ENCODE measurements around the gene CCDC179. TPM values are rescaled to one million over a fixed set of nuclear protein-coding genes. Genes with fewer than 3 reads are reported as not detected.

The CCDC179 gene
- not detected for polyA plus RNA-seq

- Mint-ChIP-seq H3K9me3 (peaks cover 0 to 2% (median 0%) of the 10 kb centered on the region in 6 donors), H3K27me3 (ENCODE audit: low read depth in 3 of 3) (peaks cover 0 to 1% (median 0%) of the 10 kb centered on the region in 3 donors), H3K4me3 (no peak within 1 kb of the TSS), H3K36me3 (peaks cover 0 to 4% (median 0%) of the 10 kb centered on the region in 3 donors), H3K27ac (no peak within 1 kb of the TSS), H3K4me1 (no peaks in the 10 kb centered on the region)
- no peak for DNase-seq
Measured at GRCh38 chr11:22860241-22860640, at the start of gene CCDC179. Gene CCDC179, minus strand, starts transcription at chr11:22860474. Its CDS starts 53 bp downstream, at chr11:22860421.

- H3K9me3 Mint-ChIP-seq = peaks cover 1 to 7% (median 4%) of the 10 kb centered on the region in 6 donors
- no peak for DNase-seq
- H3K4me3 Mint-ChIP-seq = no peak overlapping the region
Measured at GRCh38 chr11:22903782-22904181, 43.5 kb upstream of the CCDC179 start.

GRCh38 chr11:22901603-22902002 lies 41.3 kb upstream of the CCDC179 start:
- H3K4me1 Mint-ChIP-seq = no peaks in the 10 kb centered on the region
- no peak overlapping the region for H3K27ac Mint-ChIP-seq
- H3K4me3 Mint-ChIP-seq = no peak overlapping the region
- no peak for DNase-seq
- peaks cover 0 to 4% (median 2%) of the 10 kb centered on the region in 6 donors for H3K9me3 Mint-ChIP-seq
- no peaks in the 10 kb centered on the region for H3K36me3 Mint-ChIP-seq
- H3K27me3 Mint-ChIP-seq (ENCODE audit: low read depth in 3 of 3) = peaks cover 0 to 1% (median 0%) of the 10 kb centered on the region in 3 donors

More at GRCh38 chr11:22903782-22904181, 43.5 kb upstream of the CCDC179 start:
- no peak overlapping the region for H3K27ac Mint-ChIP-seq
- H3K27me3 Mint-ChIP-seq (ENCODE audit: low read depth in 3 of 3) = peaks cover 0 to 1% (median 0%) of the 10 kb centered on the region in 3 donors
- no peaks in the 10 kb centered on the region for H3K4me1 Mint-ChIP-seq
- no peaks in the 10 kb centered on the region for H3K36me3 Mint-ChIP-seq

GRCh38 chr11:22900764-22901486 lies 40.7 kb upstream of the CCDC179 start:
- Mint-ChIP-seq H3K9me3 (peaks cover 0 to 4% (median 0%) of the 10 kb centered on the region in 6 donors), H3K4me1 (no peaks in the 10 kb centered on the region), H3K27ac (no peak overlapping the region), H3K36me3 (no peaks in the 10 kb centered on the region), H3K4me3 (no peak overlapping the region), H3K27me3 (ENCODE audit: low read depth in 3 of 3) (peaks cover 0 to 1% (median 0%) of the 10 kb centered on the region in 3 donors)
- DNase-seq = no peak

- Mint-ChIP-seq H3K36me3 (no peaks in the 10 kb centered on the region), H3K9me3 (peaks cover 0 to 3% (median 0%) of the 10 kb centered on the region in 6 donors), H3K4me1 (no peaks in the 10 kb centered on the region), H3K27ac (no peak overlapping the region), H3K4me3 (no peak overlapping the region), H3K27me3 (ENCODE audit: low read depth in 3 of 3) (peaks cover 0 to 2% (median 0%) of the 10 kb centered on the region in 3 donors)
- DNase-seq = no peak
Measured at GRCh38 chr11:22898036-22898435, 37.8 kb upstream of the CCDC179 start.

- Mint-ChIP-seq H3K9me3 (peaks cover 0 to 3% (median 0%) of the 10 kb centered on the region in 6 donors), H3K27me3 (ENCODE audit: low read depth in 3 of 3) (peaks cover 0 to 2% (median 0%) of the 10 kb centered on the region in 3 donors), H3K4me1 (no peaks in the 10 kb centered on the region), H3K27ac (no peak overlapping the region), H3K4me3 (no peak overlapping the region), H3K36me3 (no peaks in the 10 kb centered on the region)
- DNase-seq = no peak
Measured at GRCh38 chr11:22890227-22890626, 30.0 kb upstream of the CCDC179 start.

GRCh38 chr11:22884217-22884616 lies 23.9 kb upstream of the CCDC179 start:
- no peaks in the 10 kb centered on the region for H3K4me1 Mint-ChIP-seq
- no peak overlapping the region for H3K4me3 Mint-ChIP-seq
- no peaks in the 10 kb centered on the region for H3K27me3 Mint-ChIP-seq (ENCODE audit: low read depth in 3 of 3)
- no peak overlapping the region for H3K27ac Mint-ChIP-seq
- H3K9me3 Mint-ChIP-seq = no peaks in the 10 kb centered on the region
- no peaks in the 10 kb centered on the region for H3K36me3 Mint-ChIP-seq
- no peak for DNase-seq

- Mint-ChIP-seq H3K27ac (no peak overlapping the region), H3K9me3 (no peaks in the 10 kb centered on the region)
- no peak for DNase-seq
Measured at GRCh38 chr11:22879630-22880029, 19.4 kb upstream of the CCDC179 start.

GRCh38 chr11:22878604-22879003 lies 18.3 kb upstream of the CCDC179 start:
- H3K27ac Mint-ChIP-seq = no peak overlapping the region

More at GRCh38 chr11:22879630-22880029, 19.4 kb upstream of the CCDC179 start:
- Mint-ChIP-seq H3K4me1 (no peaks in the 10 kb centered on the region), H3K27me3 (ENCODE audit: low read depth in 3 of 3) (no peaks in the 10 kb centered on the region), H3K36me3 (no peaks in the 10 kb centered on the region), H3K4me3 (no peak overlapping the region)

GRCh38 chr11:22878039-22878438 lies 17.8 kb upstream of the CCDC179 start:
- Mint-ChIP-seq H3K27ac (no peak overlapping the region), H3K9me3 (peaks cover 0 to 2% (median 0%) of the 10 kb centered on the region in 6 donors), H3K27me3 (ENCODE audit: low read depth in 3 of 3) (no peaks in the 10 kb centered on the region), H3K36me3 (no peaks in the 10 kb centered on the region), H3K4me1 (no peaks in the 10 kb centered on the region), H3K4me3 (no peak overlapping the region)
- no peak for DNase-seq

More at GRCh38 chr11:22878604-22879003, 18.3 kb upstream of the CCDC179 start:
- no peaks in the 10 kb centered on the region for H3K36me3 Mint-ChIP-seq
- H3K4me1 Mint-ChIP-seq = no peaks in the 10 kb centered on the region
- H3K27me3 Mint-ChIP-seq (ENCODE audit: low read depth in 3 of 3) = no peaks in the 10 kb centered on the region
- no peak overlapping the region for H3K4me3 Mint-ChIP-seq
- peaks cover 0 to 2% (median 0%) of the 10 kb centered on the region in 6 donors for H3K9me3 Mint-ChIP-seq
- no peak for DNase-seq

- H3K4me1 Mint-ChIP-seq = no peaks in the 10 kb centered on the region
- no peaks in the 10 kb centered on the region for H3K36me3 Mint-ChIP-seq
- no peak overlapping the region for H3K27ac Mint-ChIP-seq
- H3K9me3 Mint-ChIP-seq = peaks cover 0 to 2% (median 0%) of the 10 kb centered on the region in 6 donors
- no peak overlapping the region for H3K4me3 Mint-ChIP-seq
- peaks cover 0 to under 1% (median 0%) of the 10 kb centered on the region in 3 donors for H3K27me3 Mint-ChIP-seq (ENCODE audit: low read depth in 3 of 3)
- peak; percentile 51 to 64 (median 62) for DNase-seq
Measured at GRCh38 chr11:22875869-22876473, 15.7 kb upstream of the CCDC179 start.

- peaks cover 0 to 3% (median 0%) of the 10 kb centered on the region in 3 donors for H3K27me3 Mint-ChIP-seq (ENCODE audit: low read depth in 3 of 3)
- no peak overlapping the region for H3K27ac Mint-ChIP-seq
- DNase-seq = no peak
- H3K4me1 Mint-ChIP-seq = no peaks in the 10 kb centered on the region
- H3K4me3 Mint-ChIP-seq = no peak overlapping the region
- peaks cover 0 to 2% (median 0%) of the 10 kb centered on the region in 6 donors for H3K9me3 Mint-ChIP-seq
- H3K36me3 Mint-ChIP-seq = peaks cover 0 to 4% (median 0%) of the 10 kb centered on the region in 3 donors
Measured at GRCh38 chr11:22869325-22869724, 9.1 kb upstream of the CCDC179 start.

GRCh38 chr11:22859756-22860155 lies 518 bp downstream of the CCDC179 start:
- DNase-seq = no peak
- H3K27me3 Mint-ChIP-seq (ENCODE audit: low read depth in 3 of 3) = peaks cover 0 to 1% (median 0%) of the 10 kb centered on the region in 3 donors
- H3K36me3 Mint-ChIP-seq = peaks cover 0 to 4% (median 0%) of the 10 kb centered on the region in 3 donors
- no peak overlapping the region for H3K27ac Mint-ChIP-seq
- peaks cover 0 to 2% (median 0%) of the 10 kb centered on the region in 6 donors for H3K9me3 Mint-ChIP-seq
- H3K4me1 Mint-ChIP-seq = no peaks in the 10 kb centered on the region
- no peak overlapping the region for H3K4me3 Mint-ChIP-seq

GRCh38 chr11:22851477-22851876 lies 8.8 kb downstream of the CCDC179 start:
- Mint-ChIP-seq H3K36me3 (no peaks in the 10 kb centered on the region), H3K4me3 (no peak overlapping the region)
- no peak for DNase-seq

More at GRCh38 chr11:22851477-22851876, 8.8 kb downstream of the CCDC179 start:
- Mint-ChIP-seq H3K9me3 (peaks cover 0 to 2% (median 0%) of the 10 kb centered on the region in 6 donors), H3K4me1 (no peaks in the 10 kb centered on the region), H3K27ac (no peak overlapping the region), H3K27me3 (ENCODE audit: low read depth in 3 of 3) (peaks cover 0 to 4% (median 2%) of the 10 kb centered on the region in 3 donors)

Data from immature natural killer cell (primary cell).